Measurements from ENCODE around the gene LRCH1. TPM values are rescaled to one million over a fixed set of nuclear protein-coding genes. Genes with fewer than 3 reads are reported as not detected.
A peak's percentile ranks its signal among the peaks of the same experiment; 100 is the strongest.

The LRCH1 gene
- total and polyA plus RNA-seq, 4 donors: 2.6 to 6.6 (median 3.4) TPM

DNA sequence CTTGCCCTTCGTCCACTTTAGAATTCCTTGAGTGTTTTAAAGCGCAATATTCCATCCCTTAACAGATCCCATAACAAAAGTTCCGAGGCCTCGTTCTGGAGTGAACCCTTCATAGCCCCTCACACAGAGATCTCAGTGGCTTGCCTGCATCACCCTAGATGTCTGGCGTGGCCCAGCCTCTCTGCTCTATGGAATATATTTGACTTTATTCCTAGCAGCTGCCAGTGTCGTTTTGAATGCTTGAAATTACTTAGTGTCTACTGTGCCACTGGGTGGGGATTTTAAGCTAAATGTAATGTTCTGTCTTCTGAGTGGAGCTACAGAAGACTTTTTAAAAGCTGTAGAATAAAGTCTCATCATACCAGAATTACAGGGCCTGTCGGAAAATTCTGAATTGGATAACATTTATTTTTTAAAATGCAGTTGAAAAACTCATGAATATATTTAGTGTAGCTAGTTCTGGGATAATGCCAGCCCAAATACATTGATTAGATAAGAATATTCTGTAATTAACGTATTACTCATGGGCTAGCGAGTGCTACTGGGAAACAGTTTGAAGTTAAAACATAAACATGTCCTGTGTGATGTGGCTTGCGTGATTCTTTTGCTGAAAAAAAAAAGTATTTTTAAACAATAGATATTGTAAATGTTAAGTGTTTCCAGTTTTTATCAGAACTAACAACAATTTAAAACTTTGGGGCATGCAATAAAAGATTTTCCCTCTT, 132.2 kb downstream of the LRCH1 start:
- peak overlapping the region; percentile 84 to 87 for H3K27ac ChIP-seq (ENCODE audit: low read depth in 1 of 2, low read length in 2 of 2)
- no peak for DNase-seq (ENCODE audit: low spot score)
- 76% methylated on average over 10 of the region's 10 CpGs for WGBS
- peaks cover 3 to 45% (median 26%) of the 10 kb centered on the region in 4 donors for H3K4me1 ChIP-seq (ENCODE audit: control insufficient read depth in 4 of 4, insufficient read depth in 4 of 4, low read length in 3 of 4)
- no peaks in the 10 kb centered on the region for H3K27me3 ChIP-seq (ENCODE audit: control insufficient read depth in 4 of 4, insufficient read depth in 4 of 4, low read length in 3 of 4)
- TF ChIP-seq YY1 (IDR thresholded peaks at IDR 0.05) (no peak), EGR1 (IDR thresholded peaks at IDR 0.05; ENCODE audit: low read depth in 2 of 2) (no peak), JUND (IDR thresholded peaks at IDR 0.05) (no peak), FOXA2 (IDR thresholded peaks at IDR 0.05) (no peak), GABPA (IDR thresholded peaks at IDR 0.05 in 1 of 2, conservative IDR thresholded peaks at IDR 0.05 in 1 of 2) (no peak), TAF1 (conservative IDR thresholded peaks at IDR 0.05) (no peak), SP1 (IDR thresholded peaks at IDR 0.05) (no peak), RAD21 (IDR thresholded peaks at IDR 0.05) (no peak), HNF4G (IDR thresholded peaks at IDR 0.05) (no peak), RXRA (IDR thresholded peaks at IDR 0.05) (no peak), HNF4A (conservative IDR thresholded peaks at IDR 0.05) (no peak), ATF3 (IDR thresholded peaks at IDR 0.05) (no peak), REST (IDR thresholded peaks at IDR 0.05) (no peak), FOXA1 (IDR thresholded peaks at IDR 0.05) (no peak), NR2F2 (IDR thresholded peaks at IDR 0.05) (no peak)
- TF ChIP-seq, protein P1, sequence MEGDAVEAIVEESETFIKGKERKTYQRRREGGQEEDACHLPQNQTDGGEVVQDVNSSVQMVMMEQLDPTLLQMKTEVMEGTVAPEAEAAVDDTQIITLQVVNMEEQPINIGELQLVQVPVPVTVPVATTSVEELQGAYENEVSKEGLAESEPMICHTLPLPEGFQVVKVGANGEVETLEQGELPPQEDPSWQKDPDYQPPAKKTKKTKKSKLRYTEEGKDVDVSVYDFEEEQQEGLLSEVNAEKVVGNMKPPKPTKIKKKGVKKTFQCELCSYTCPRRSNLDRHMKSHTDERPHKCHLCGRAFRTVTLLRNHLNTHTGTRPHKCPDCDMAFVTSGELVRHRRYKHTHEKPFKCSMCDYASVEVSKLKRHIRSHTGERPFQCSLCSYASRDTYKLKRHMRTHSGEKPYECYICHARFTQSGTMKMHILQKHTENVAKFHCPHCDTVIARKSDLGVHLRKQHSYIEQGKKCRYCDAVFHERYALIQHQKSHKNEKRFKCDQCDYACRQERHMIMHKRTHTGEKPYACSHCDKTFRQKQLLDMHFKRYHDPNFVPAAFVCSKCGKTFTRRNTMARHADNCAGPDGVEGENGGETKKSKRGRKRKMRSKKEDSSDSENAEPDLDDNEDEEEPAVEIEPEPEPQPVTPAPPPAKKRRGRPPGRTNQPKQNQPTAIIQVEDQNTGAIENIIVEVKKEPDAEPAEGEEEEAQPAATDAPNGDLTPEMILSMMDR (IDR thresholded peaks at IDR 0.05; ENCODE audit: low read depth, low read length, missing input control): no peak
- TF ChIP-seq, protein P2, sequence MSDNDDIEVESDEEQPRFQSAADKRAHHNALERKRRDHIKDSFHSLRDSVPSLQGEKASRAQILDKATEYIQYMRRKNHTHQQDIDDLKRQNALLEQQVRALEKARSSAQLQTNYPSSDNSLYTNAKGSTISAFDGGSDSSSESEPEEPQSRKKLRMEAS (IDR thresholded peaks at IDR 0.05): no peak
- TF ChIP-seq, protein P3, sequence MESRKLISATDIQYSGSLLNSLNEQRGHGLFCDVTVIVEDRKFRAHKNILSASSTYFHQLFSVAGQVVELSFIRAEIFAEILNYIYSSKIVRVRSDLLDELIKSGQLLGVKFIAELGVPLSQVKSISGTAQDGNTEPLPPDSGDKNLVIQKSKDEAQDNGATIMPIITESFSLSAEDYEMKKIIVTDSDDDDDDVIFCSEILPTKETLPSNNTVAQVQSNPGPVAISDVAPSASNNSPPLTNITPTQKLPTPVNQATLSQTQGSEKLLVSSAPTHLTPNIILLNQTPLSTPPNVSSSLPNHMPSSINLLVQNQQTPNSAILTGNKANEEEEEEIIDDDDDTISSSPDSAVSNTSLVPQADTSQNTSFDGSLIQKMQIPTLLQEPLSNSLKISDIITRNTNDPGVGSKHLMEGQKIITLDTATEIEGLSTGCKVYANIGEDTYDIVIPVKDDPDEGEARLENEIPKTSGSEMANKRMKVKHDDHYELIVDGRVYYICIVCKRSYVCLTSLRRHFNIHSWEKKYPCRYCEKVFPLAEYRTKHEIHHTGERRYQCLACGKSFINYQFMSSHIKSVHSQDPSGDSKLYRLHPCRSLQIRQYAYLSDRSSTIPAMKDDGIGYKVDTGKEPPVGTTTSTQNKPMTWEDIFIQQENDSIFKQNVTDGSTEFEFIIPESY (IDR thresholded peaks at IDR 0.05): no peak
- H3K4me3 ChIP-seq (ENCODE audit: low read depth in 1 of 3, low read length in 3 of 3): no peak overlapping the region
- H3K9me3 ChIP-seq (ENCODE audit: control insufficient read depth in 4 of 4, low read length in 3 of 4): no peaks in the 10 kb centered on the region
- H3K9ac ChIP-seq (ENCODE audit: low read depth in 1 of 2, low read length in 2 of 2): peak overlapping the region; percentile 72 to 83
- no peaks in the 10 kb centered on the region for H3K36me3 ChIP-seq (ENCODE audit: control insufficient read depth in 4 of 4, insufficient read depth in 3 of 4, low read depth in 1 of 4, low read length in 3 of 4)
